Ishikawa (cell line): ENCODE data around the gene CYTH4.

Source experiments
- CEBPB ChIP-seq: IDR thresholded peaks from 2 replicates; pipeline ENCODE4 v1.6.1; 2012
- CREB1 ChIP-seq: IDR thresholded peaks from 2 replicates; pipeline ENCODE4 v1.6.1; 2012; ENCODE audit warnings: low read depth
- EGR1 ChIP-seq: IDR thresholded peaks from 2 replicates; pipeline ENCODE4 v1.6.1; 2012
- EP300 ChIP-seq: IDR thresholded peaks from 2 replicates; pipeline ENCODE4 v1.6.1; 2012; ENCODE audit warnings: borderline replicate concordance
- FOXM1 ChIP-seq: IDR thresholded peaks from 2 replicates; pipeline ENCODE4 v1.6.1; 2012; ENCODE audit warnings: low read depth, borderline replicate concordance
- MAX ChIP-seq: IDR thresholded peaks from 2 replicates; pipeline ENCODE4 v1.6.1; 2012
- NFIC ChIP-seq: IDR thresholded peaks from 2 replicates; pipeline ENCODE4 v1.6.1; 2012
- RAD21 ChIP-seq: IDR thresholded peaks from 2 replicates; pipeline ENCODE4 v1.6.1; 2012; ENCODE audit warnings: low read depth
- REST ChIP-seq: IDR thresholded peaks from 2 replicates; pipeline ENCODE4 v1.6.1; 2012; ENCODE audit warnings: low read depth, mild to moderate bottlenecking
- TAF1 ChIP-seq: IDR thresholded peaks from 2 replicates; pipeline ENCODE4 v1.6.1; 2012; ENCODE audit warnings: low read depth, mild to moderate bottlenecking
- TCF12 ChIP-seq: IDR thresholded peaks from 2 replicates; pipeline ENCODE4 v1.6.1; 2012; ENCODE audit warnings: low read depth
- TEAD4 ChIP-seq: IDR thresholded peaks from 2 replicates; pipeline ENCODE4 v1.6.1; 2012
- USF1 ChIP-seq: IDR thresholded peaks from 2 replicates; pipeline ENCODE4 v1.6.1; 2012
- YY1 ChIP-seq: IDR thresholded peaks from 2 replicates; pipeline ENCODE4 v1.6.1; 2012; ENCODE audit warnings: low read depth

- TF ChIP-seq MAX (no peak), REST (no peak), CEBPB (no peak), TAF1 (no peak), EP300 (no peak), RAD21 (no peak), CREB1 (no peak), TEAD4 (no peak), USF1 (no peak), FOXM1 (no peak), YY1 (no peak), NFIC (no peak), TCF12 (no peak), EGR1 (no peak)
These were observed 26.1 kb upstream of the CYTH4 start for GRCh38 chr22:37256075-37256726.
